HCT116 (cell line): ENCODE measurements around the gene NFIC.

Experiments used
- JUND ChIP-seq: IDR thresholded peaks from 2 replicates; pipeline ENCODE4 v1.6.1; 2012
- POLR2A ChIP-seq: IDR thresholded peaks from 2 replicates; pipeline ENCODE4 v1.7.0; 2011; ENCODE audit warnings: borderline replicate concordance; ENCODE audit not compliant: insufficient read depth, insufficient read length; ENCODE audit errors: extremely low read depth
- POLR2AphosphoS5 ChIP-seq: IDR thresholded peaks from 2 replicates; pipeline ENCODE4 v1.6.1; 2011; ENCODE audit warnings: mild to moderate bottlenecking, low read depth, low read length, moderate library complexity
- REST ChIP-seq: IDR thresholded peaks from 2 replicates; pipeline ENCODE4 v1.6.1; 2012; ENCODE audit warnings: low read depth
- SP1 ChIP-seq: IDR thresholded peaks from 2 replicates; pipeline ENCODE4 v1.6.1; 2012; ENCODE audit warnings: low read depth
- ZNF274 ChIP-seq: fragments of 200-500 bp; sonication (Bioruptor generic); IDR thresholded peaks from 2 replicates; pipeline ENCODE4 v1.6.1; 2014; ENCODE audit warnings: mild to moderate bottlenecking, low read depth, low read length, inconsistent platforms
- TF ChIP-seq, protein P1 (sequence below): IDR thresholded peaks from 2 replicates; pipeline ENCODE4 v1.6.1; 2012
- TF ChIP-seq, protein P2 (sequence below), 3 experiments: fragments of 200-600 bp in 1 of 3; sonication (generic) in 1 of 3; IDR thresholded peaks in 2 of 3; conservative IDR thresholded peaks in 1 of 3; 2 replicates each; pipeline ENCODE4 v1.5.1; 2012 to 2017; ENCODE audit warnings: low read depth in 2 of 3, low read length in 2 of 3, antibody characterized with exemption in 1 of 3, borderline replicate concordance in 1 of 3, control low read depth in 1 of 3, mild to moderate bottlenecking in 1 of 3, mixed read lengths in 1 of 3, mixed run types in 1 of 3, moderate library complexity in 1 of 3; ENCODE audit not compliant: insufficient read depth in 1 of 3

- TF ChIP-seq, protein P1, sequence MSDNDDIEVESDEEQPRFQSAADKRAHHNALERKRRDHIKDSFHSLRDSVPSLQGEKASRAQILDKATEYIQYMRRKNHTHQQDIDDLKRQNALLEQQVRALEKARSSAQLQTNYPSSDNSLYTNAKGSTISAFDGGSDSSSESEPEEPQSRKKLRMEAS = peak; percentile 97
- TF ChIP-seq SP1 (peak; percentile 95), POLR2AphosphoS5 (peak; percentile 75), REST (no peak), JUND (no peak; the same call in none of the 2 replicates), POLR2A (peak; percentile 78), ZNF274 (no peak)
- TF ChIP-seq, protein P2, sequence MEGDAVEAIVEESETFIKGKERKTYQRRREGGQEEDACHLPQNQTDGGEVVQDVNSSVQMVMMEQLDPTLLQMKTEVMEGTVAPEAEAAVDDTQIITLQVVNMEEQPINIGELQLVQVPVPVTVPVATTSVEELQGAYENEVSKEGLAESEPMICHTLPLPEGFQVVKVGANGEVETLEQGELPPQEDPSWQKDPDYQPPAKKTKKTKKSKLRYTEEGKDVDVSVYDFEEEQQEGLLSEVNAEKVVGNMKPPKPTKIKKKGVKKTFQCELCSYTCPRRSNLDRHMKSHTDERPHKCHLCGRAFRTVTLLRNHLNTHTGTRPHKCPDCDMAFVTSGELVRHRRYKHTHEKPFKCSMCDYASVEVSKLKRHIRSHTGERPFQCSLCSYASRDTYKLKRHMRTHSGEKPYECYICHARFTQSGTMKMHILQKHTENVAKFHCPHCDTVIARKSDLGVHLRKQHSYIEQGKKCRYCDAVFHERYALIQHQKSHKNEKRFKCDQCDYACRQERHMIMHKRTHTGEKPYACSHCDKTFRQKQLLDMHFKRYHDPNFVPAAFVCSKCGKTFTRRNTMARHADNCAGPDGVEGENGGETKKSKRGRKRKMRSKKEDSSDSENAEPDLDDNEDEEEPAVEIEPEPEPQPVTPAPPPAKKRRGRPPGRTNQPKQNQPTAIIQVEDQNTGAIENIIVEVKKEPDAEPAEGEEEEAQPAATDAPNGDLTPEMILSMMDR (IDR thresholded peaks at IDR 0.05 in 2 of 3, conservative IDR thresholded peaks at IDR 0.05 in 1 of 3; ENCODE audit: borderline replicate concordance in 1 of 3, insufficient read depth in 1 of 3, low read depth in 2 of 3, low read length in 2 of 3) = no peak
Observed at GRCh38 chr19:3500429-3501101, 134.2 kb downstream of the NFIC start, which contains the start of gene DOHH.
